IPS DF 4.7 (cell line): ENCODE data around the gene SLC12A4.

Experiments
- DNase-seq: peaks from one replicate; pipeline ENCODE4 v3.0.0-alpha.2; 2013; ENCODE audit warnings: low spot score; ENCODE audit errors: extremely low read depth

SLC12A4 gene

DNA sequence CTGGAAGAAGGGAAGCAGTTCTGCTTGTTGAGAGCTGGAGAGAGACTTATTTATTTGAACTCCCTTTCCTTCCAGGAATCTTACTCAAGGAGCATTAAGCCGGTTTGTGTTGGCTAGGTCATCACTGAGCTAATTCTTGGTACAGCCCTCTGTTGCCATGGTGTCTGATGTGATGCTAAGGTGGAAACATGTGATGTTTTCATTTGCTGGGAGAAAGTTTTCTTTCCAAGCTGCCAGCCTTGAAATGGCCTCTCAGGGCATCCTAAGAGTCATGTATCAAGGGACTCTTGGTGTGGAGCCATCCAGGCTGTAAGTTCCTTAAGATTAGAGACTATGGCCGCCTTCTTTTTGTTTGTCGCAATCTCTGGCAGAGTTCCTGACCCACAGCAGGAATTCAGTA is 71.2 kb downstream of the SLC12A4 start:
- DNase-seq, result no peak

DNA sequence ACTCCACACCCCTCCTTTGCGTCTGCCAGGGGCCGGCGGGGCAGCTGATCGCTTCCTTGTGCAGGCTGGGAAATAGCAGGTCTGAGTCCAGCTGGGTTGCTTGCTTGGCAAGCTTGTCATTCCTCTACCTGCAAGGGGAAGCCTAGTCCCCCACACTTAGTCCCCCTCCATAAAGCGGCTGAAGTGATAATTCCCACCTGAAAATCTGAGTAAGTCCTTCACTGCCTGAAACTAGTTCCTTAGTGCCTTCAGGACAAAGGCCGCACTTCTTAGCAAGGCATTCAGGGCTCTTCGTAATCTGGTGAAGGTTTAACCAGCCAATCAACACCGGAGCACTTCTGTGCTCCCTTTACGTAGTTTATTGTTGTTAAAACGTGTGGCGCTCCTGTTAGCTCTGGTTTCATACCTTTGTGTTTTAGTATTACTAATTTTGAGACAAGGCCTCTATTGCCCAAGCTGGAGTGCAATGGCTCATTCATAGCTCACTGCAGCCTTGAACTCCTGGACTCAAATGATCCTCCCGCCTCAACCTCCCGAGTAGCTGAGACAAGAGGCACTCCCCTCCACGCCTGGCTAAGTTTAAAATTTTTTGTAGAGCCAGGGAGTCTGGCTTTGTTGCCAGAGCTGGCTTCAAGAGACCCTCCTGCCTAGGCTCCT is 74.6 kb downstream of the SLC12A4 start:
- DNase-seq, result no peak
